ENCODE data around the gene CPM. TPM values are rescaled to one million over a fixed set of nuclear protein-coding genes. Genes with fewer than 3 reads are reported as not detected.

The CPM gene
- total RNA-seq (2012; rRNA removed) (7.2 and 8.8 TPM in 2 replicates), polyA plus RNA-seq (2012; rRNA removed) (1.9 and 2.0 TPM in 2 replicates), Bru-seq, nascent RNA (percentile 31 among the genes with signal in this experiment), BruChase-seq, experiment 1, labeled RNA remaining after a 6-hour chase (percentile 42 among the genes with signal in this experiment), BruChase-seq, experiment 2, labeled RNA remaining after a 2-hour chase (percentile 29 among the genes with signal in this experiment)
- 0.36 and 0.88 TPM in 2 replicates for polyA plus RNA-seq (2012; cell fraction: cytosol; rRNA removed)
- 0.23 and 0.52 TPM in 2 replicates for polyA plus RNA-seq (2012; cell fraction: nucleus; rRNA removed; ENCODE audit: low replicate concordance)
- long read RNA-seq, full-length matches to known transcripts, result 4 of 16 reads
- long read RNA-seq, partial matches to known transcripts, result 0 of 16 reads
- long read RNA-seq, other reads (novel, unspliced or antisense), result 12 of 16 reads

- TF ChIP-seq POLR2A (IDR thresholded peaks at IDR 0.05; ENCODE audit: low read depth, low read length), result no peak
- no peak for TF ChIP-seq CEBPB (IDR thresholded peaks at IDR 0.05; ENCODE audit: low read depth, low read length)
- Histone ChIP-seq H2BK15ac (ENCODE audit: low read depth, low read length) (no peak within 1 kb of the TSS), H3K14ac (replicated peaks; ENCODE audit: low read depth, low read length) (peak within 1 kb of the TSS; percentile 4; the same call in 1 of the 2 replicates), H3K9ac (ENCODE audit: low read depth, low read length) (peak within 1 kb of the TSS; percentile 25), H4K8ac (ENCODE audit: low read depth in 2 of 2, low read length in 2 of 2) (peak within 1 kb of the TSS in 1 of 2 experiments; percentile 3; a peak in 1 of 4 replicates), H3K9me1 (ENCODE audit: insufficient read depth, low read length) (no peaks in the 10 kb centered on the region), H3K79me1 (ENCODE audit: low read depth in 1 of 2, low read length in 2 of 2) (no peaks in the 10 kb centered on the region), H3K4ac (ENCODE audit: low read depth, low read length) (no peak within 1 kb of the TSS), H2AFZ (replicated peaks; ENCODE audit: low read length, poor library complexity) (peak within 1 kb of the TSS; percentile 90), H3K9me3 (ENCODE audit: control insufficient read depth, insufficient read depth, low read length) (no peaks in the 10 kb centered on the region), H2BK20ac (ENCODE audit: low read depth, low read length) (no peak within 1 kb of the TSS), H3K4me1 (ENCODE audit: control insufficient read depth, insufficient read depth, low read length) (no peaks in the 10 kb centered on the region), H3K18ac (ENCODE audit: low read depth, low read length) (no peak within 1 kb of the TSS; the same call in 1 of the 2 replicates), H3K27me3 (ENCODE audit: control insufficient read depth, insufficient read depth, low read length) (peaks cover 7% of the 10 kb centered on the region), H4K91ac (ENCODE audit: insufficient read depth, low read depth, low read length) (no peak within 1 kb of the TSS), H4K20me1 (ENCODE audit: insufficient read depth, low read length) (no peaks in the 10 kb centered on the region), H3K36me3 (ENCODE audit: control insufficient read depth, insufficient read depth, low read length) (no peaks in the 10 kb centered on the region), H3K56ac (ENCODE audit: extremely low read depth, insufficient read depth, low read length) (no peak within 1 kb of the TSS), H2AK5ac (ENCODE audit: low read depth, low read length) (no peak within 1 kb of the TSS), H3K23ac (ENCODE audit: low read depth, low read length) (peak within 1 kb of the TSS; percentile 56; the same call in 1 of the 2 replicates), H2BK5ac (ENCODE audit: low read depth, low read length, poor library complexity, severe bottlenecking) (no peak within 1 kb of the TSS), H3K4me2 (ENCODE audit: low read depth, low read length) (peak within 1 kb of the TSS; percentile 95), H3K27ac (ENCODE audit: insufficient read depth, low read length) (no peak within 1 kb of the TSS), H4K5ac (ENCODE audit: low read depth, low read length) (no peak within 1 kb of the TSS), H3K4me3 (ENCODE audit: insufficient read depth, low read depth, low read length) (peak within 1 kb of the TSS; percentile 58), H2AK9ac (replicated peaks; ENCODE audit: low read depth, low read length, poor library complexity) (peak within 1 kb of the TSS; percentile 76), H2BK120ac (ENCODE audit: low read depth, low read length) (no peak within 1 kb of the TSS)
- DNase-seq (peak; percentile 25), ATAC-seq (ENCODE audit: low read depth) (peak; percentile 99)
- dilution Hi-C loops (cut with HindIII; ENCODE audit: low sequenced_read_pairs, unreplicated experiment), result no loop called here
- no TSS peak for BruUV-seq (replicated peaks)
- intact Hi-C loops (cut with micrococcal nuclease), result loop anchor here (1.0 kb wide), 1 partner anchor 137 kb away; no protein-coding TSS in a partner anchor
- ChIA-PET CTCF (no interaction called here), POLR2A (ENCODE audit: unreplicated experiment) (no interaction called here)
- in situ Hi-C loops (cut with MboI; ENCODE audit: low sequenced_read_pairs), result no loop called here
- WGBS, 2 experiments (ENCODE audit: extremely low coverage in 2 of 2, insufficient read length in 1 of 2), result 4% methylated on average over 33 of the region's 96 CpGs; no CpG with 5 or more reads in 1 of the 2 experiments
Observed at GRCh38 chr12:68932961-68933893, at the start of gene CPM. TSS of gene CPM (minus strand) at chr12:68933171. CDS start at chr12:68932837, 334 bp downstream.
